Measurements from ENCODE around the gene LRRC8D. TPM values are rescaled to one million over a fixed set of nuclear protein-coding genes. Genes with fewer than 3 reads are reported as not detected.

The LRRC8D gene
- total and polyA plus RNA-seq, 8 donors, result 14.3 to 23.6 (median 17.0) TPM

- Histone ChIP-seq H3K4me3 (no peak overlapping the region), H3K27ac (no peak overlapping the region), H3K4me1 (peaks cover 0 to 14% of the 10 kb centered on the region in 2 donors), H3K27me3 (no peaks in the 10 kb centered on the region), H3K9me3 (peaks cover 0 to 1% of the 10 kb centered on the region in 2 donors), H3K36me3 (no peaks in the 10 kb centered on the region)
- TF ChIP-seq, protein P1, sequence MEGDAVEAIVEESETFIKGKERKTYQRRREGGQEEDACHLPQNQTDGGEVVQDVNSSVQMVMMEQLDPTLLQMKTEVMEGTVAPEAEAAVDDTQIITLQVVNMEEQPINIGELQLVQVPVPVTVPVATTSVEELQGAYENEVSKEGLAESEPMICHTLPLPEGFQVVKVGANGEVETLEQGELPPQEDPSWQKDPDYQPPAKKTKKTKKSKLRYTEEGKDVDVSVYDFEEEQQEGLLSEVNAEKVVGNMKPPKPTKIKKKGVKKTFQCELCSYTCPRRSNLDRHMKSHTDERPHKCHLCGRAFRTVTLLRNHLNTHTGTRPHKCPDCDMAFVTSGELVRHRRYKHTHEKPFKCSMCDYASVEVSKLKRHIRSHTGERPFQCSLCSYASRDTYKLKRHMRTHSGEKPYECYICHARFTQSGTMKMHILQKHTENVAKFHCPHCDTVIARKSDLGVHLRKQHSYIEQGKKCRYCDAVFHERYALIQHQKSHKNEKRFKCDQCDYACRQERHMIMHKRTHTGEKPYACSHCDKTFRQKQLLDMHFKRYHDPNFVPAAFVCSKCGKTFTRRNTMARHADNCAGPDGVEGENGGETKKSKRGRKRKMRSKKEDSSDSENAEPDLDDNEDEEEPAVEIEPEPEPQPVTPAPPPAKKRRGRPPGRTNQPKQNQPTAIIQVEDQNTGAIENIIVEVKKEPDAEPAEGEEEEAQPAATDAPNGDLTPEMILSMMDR (IDR thresholded peaks at IDR 0.05), result no peak
- DNase-seq (no peak), ATAC-seq (no peak)
- intact Hi-C loops (cut with DNase I), result no loop called here
Observed at GRCh38 chr1:89887270-89887669, 66.4 kb downstream of the LRRC8D start.

DNA sequence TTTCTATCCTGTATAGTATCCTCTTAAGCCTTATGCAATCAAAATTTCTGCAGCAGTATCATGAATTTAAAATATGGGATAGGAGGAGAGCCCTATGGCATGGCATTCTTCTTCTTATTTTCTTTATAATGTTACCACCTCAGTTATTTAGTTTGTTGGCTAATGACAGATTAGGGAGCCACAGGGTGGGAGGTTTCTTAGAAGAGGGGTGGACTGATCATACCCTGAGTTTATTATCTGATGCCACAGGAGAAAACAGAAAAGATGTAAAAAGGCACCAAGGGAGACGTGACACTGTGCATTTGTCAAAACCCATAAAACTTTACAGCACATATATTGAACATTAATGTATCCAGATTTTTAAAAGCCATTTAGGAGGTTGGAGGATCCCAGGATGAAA, 66.9 kb downstream of the LRRC8D start:
- Histone ChIP-seq H3K36me3 (no peaks in the 10 kb centered on the region), H3K4me1 (peaks cover 0 to 14% of the 10 kb centered on the region in 2 donors), H3K27me3 (no peaks in the 10 kb centered on the region), H3K27ac (no peak overlapping the region), H3K9me3 (no peaks in the 10 kb centered on the region), H3K4me3 (no peak overlapping the region)
- TF ChIP-seq, protein P1 (IDR thresholded peaks at IDR 0.05), result no peak
- ATAC-seq (no peak), DNase-seq (no peak)
- intact Hi-C loops (cut with DNase I), result no loop called here

GRCh38 chr1:89888480-89889322, 67.9 kb downstream of the LRRC8D start:
- Histone ChIP-seq H3K4me1 (peaks cover 0 to 14% of the 10 kb centered on the region in 2 donors), H3K36me3 (no peaks in the 10 kb centered on the region), H3K27ac (no peak overlapping the region), H3K27me3 (no peaks in the 10 kb centered on the region), H3K4me3 (no peak overlapping the region), H3K9me3 (no peaks in the 10 kb centered on the region)
- intact Hi-C loops (cut with DNase I), result no loop called here
- TF ChIP-seq, protein P1 (IDR thresholded peaks at IDR 0.05), result no peak
- DNase-seq, result no peak
- ATAC-seq, result no peak

GRCh38 chr1:89889323-89889615, 68.4 kb downstream of the LRRC8D start:
- no peak for DNase-seq
- TF ChIP-seq, protein P1 (IDR thresholded peaks at IDR 0.05), result no peak
- H3K4me3 ChIP-seq, result no peak overlapping the region
- H3K9me3 ChIP-seq, result no peaks in the 10 kb centered on the region
- no peak overlapping the region for H3K27ac ChIP-seq
- intact Hi-C loops (cut with DNase I), result no loop called here
- H3K27me3 ChIP-seq, result no peaks in the 10 kb centered on the region
- H3K36me3 ChIP-seq, result no peaks in the 10 kb centered on the region
- no peak for ATAC-seq
- H3K4me1 ChIP-seq, result peaks cover 0 to 14% of the 10 kb centered on the region in 2 donors

DNA sequence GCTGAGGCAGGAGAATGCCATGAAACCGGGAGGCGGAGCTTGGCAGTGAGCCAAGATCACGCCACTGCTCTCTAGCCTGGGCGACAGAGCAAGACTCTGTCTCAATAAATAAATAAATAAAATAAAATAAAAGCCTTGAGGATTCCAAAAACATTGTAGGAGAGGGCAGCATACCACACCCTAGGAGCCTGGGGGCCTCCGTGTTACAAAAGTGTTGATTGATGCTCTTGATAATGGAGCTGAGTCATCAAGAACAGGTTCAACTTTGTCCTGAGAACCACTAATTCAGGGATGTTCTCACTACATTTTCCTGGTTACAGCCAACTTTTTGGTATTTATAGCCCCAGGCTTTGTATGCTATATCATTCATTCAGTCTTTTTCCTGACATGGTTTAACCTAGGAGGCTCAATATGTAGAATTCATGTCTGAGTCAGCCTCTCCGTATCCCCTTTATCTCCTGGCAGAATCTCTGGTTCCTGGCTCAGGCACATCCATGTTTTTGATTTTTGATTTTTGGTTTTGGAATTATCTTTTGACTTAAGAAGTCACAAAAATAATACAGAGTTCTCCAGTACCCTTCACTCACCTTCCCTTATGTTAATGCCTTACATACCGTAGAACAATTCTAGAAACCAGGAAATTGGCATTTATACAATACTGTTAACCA, 69.4 kb downstream of the LRRC8D start:
- H3K36me3 ChIP-seq, result no peaks in the 10 kb centered on the region
- H3K9me3 ChIP-seq, result no peaks in the 10 kb centered on the region
- no peak overlapping the region for H3K27ac ChIP-seq
- intact Hi-C loops (cut with DNase I), result no loop called here
- H3K27me3 ChIP-seq, result no peaks in the 10 kb centered on the region
- no peak overlapping the region for H3K4me3 ChIP-seq
- peaks cover 0 to 14% of the 10 kb centered on the region in 2 donors for H3K4me1 ChIP-seq
- no peak for ATAC-seq
- TF ChIP-seq, protein P1 (IDR thresholded peaks at IDR 0.05), result no peak
- peak in 1 of 4 donors; percentile 40 for DNase-seq
